K562 (cell line): ENCODE data around the gene CHCHD6. TPM values are rescaled to one million over a fixed set of nuclear protein-coding genes. Genes with fewer than 3 reads are reported as not detected.

Experiments
- ATAC-seq: fragments of 200-7000 bp; cut with Tn5 transposase; 3 replicates; pipeline ENCODE4 v1.9.1; 2020; ENCODE audit warnings: moderate library complexity
- BruUV-seq: library from RNA; stranded (reverse); fragments of 400-500 nt; replicated peaks from 2 replicates; lab custom pipeline; 2021; lab: Mats Ljungman, UMichigan
- CTCF ChIA-PET: fragments of 300-600 bp; formaldehyde crosslinking; extraction: SDS; loops from one replicate; lab custom pipeline; 2021; ENCODE audit warnings: low intra/inter-chr PET ratio; lab: Yijun Ruan, JAX
- POLR2A ChIA-PET: fragments of 300-600, 350-650 bp; sonication (Branson Sonifier 250); formaldehyde crosslinking; extraction: SDS; loops from one replicate; lab custom pipeline; 2021; ENCODE audit warnings: antibody characterized with exemption, inconsistent platforms; lab: Yijun Ruan, JAX
- DNase-seq, 4 experiments: peaks; one replicate each; pipeline versions ENCODE4 v3.0.0 to v3.0.0-alpha.2; 2011 to 2018; ENCODE audit warnings: low spot score in 3 of 4, mixed read lengths in 3 of 4; ENCODE audit errors: extremely low read depth in 1 of 4
- FAIRE-seq: peaks from 2 replicates; lab custom pipeline; 2011; peaks lifted over from hg19 to GRCh38; lab: Jason Lieb, UNC
- H2AFZ ChIP-seq: 2 replicates; pipeline ENCODE4 v1.6.0; 2011; ENCODE audit warnings: low read depth, low read length, control low read depth, inconsistent platforms
- H3K27ac ChIP-seq: fragments of 200-600 bp; 3 replicates; pipeline ENCODE4 v1.8.0; 2011; ENCODE audit warnings: low read depth, mild to moderate bottlenecking, control low read depth, inconsistent platforms, low read length, moderate library complexity, mixed read lengths; ENCODE audit errors: extremely low read depth
- H3K27me3 ChIP-seq, 2 experiments: fragments of 300-600 bp in 1 of 2; 2 replicates in 1 of 2; 3 replicates in 1 of 2; pipeline versions ENCODE4 v1.6.0 to v1.8.0; 2011; ENCODE audit warnings: inconsistent platforms in 2 of 2, low read length in 2 of 2, mild to moderate bottlenecking in 1 of 2, mixed read lengths in 1 of 2, moderate library complexity in 1 of 2; ENCODE audit not compliant: control insufficient read depth in 2 of 2, insufficient read depth in 2 of 2
- H3K36me3 ChIP-seq: fragments of 300-600 bp; 3 replicates; pipeline ENCODE4 v1.8.0; 2011; ENCODE audit warnings: mild to moderate bottlenecking, low read length, inconsistent platforms; ENCODE audit not compliant: control insufficient read depth, insufficient read depth
- H3K4me1 ChIP-seq, 2 experiments: fragments of 200-600 bp in 1 of 2; replicated peaks in 1 of 2; 2 replicates in 1 of 2; 3 replicates in 1 of 2; pipeline versions ENCODE4 v1.5.1 to v1.8.0; 2011; ENCODE audit warnings: inconsistent platforms in 2 of 2, low read length in 2 of 2, mild to moderate bottlenecking in 1 of 2, mixed read lengths in 1 of 2, moderate library complexity in 1 of 2; ENCODE audit not compliant: control insufficient read depth in 2 of 2, insufficient read depth in 2 of 2
- H3K4me2 ChIP-seq: 2 replicates; pipeline ENCODE4 v1.6.1; 2011; ENCODE audit warnings: low read length, control low read depth, inconsistent platforms, mixed read lengths; ENCODE audit not compliant: insufficient read depth
- H3K4me3 ChIP-seq: fragments of 200-600 bp; sonication (generic), shearing (Covaris generic); 2 replicates; pipeline ENCODE4 v1.5.1; 2016; ENCODE audit warnings: control low read depth, inconsistent platforms
- H3K79me2 ChIP-seq: fragments of 200-600 bp; 3 replicates; pipeline ENCODE4 v1.8.0; 2011; ENCODE audit warnings: low read length, inconsistent platforms; ENCODE audit not compliant: control insufficient read depth, insufficient read depth
- H3K9ac ChIP-seq, 2 experiments: 2 replicates each; pipeline versions ENCODE4 v1.6.0 to v1.6.1; 2011; ENCODE audit warnings: low read depth in 2 of 2, low read length in 2 of 2, control low read depth in 1 of 2, inconsistent platforms in 1 of 2, mild to moderate bottlenecking in 1 of 2, mixed read lengths in 1 of 2; ENCODE audit not compliant: insufficient read depth in 1 of 2
- H3K9me1 ChIP-seq: one replicate; pipeline ENCODE4 v1.6.0; 2011; ENCODE audit warnings: inconsistent platforms, mild to moderate bottlenecking, low read length, moderate library complexity; ENCODE audit not compliant: control insufficient read depth, insufficient read depth
- H3K9me3 ChIP-seq: replicated peaks from 2 replicates; pipeline ENCODE4 v1.5.1; 2011; ENCODE audit warnings: low read depth, low read length, inconsistent platforms; ENCODE audit not compliant: control insufficient read depth, insufficient read depth
- H4K20me1 ChIP-seq: replicated peaks from 2 replicates; pipeline ENCODE4 v1.6.1; 2011; ENCODE audit warnings: low read length, inconsistent platforms, mixed read lengths; ENCODE audit not compliant: control insufficient read depth, insufficient read depth
- CBX2 ChIP-seq: fragments of 200-600 bp; sonication (generic); IDR thresholded peaks from one replicate; pipeline ENCODE4 v1.6.1; 2012; ENCODE audit warnings: mild to moderate bottlenecking, low read length, inconsistent platforms; ENCODE audit not compliant: insufficient read depth, poor library complexity, severe bottlenecking
- EHMT2 ChIP-seq: fragments of 450-650 bp; IDR thresholded peaks from 2 replicates; pipeline ENCODE4 v1.6.1; 2018; ENCODE audit warnings: antibody characterized with exemption
- ELK1 ChIP-seq: sonication (generic); formaldehyde crosslinking; IDR thresholded peaks from 2 replicates; pipeline ENCODE4 v1.8.1; 2022; ENCODE audit warnings: missing genetic modification reagents
- EP300 ChIP-seq: IDR thresholded peaks from 2 replicates; pipeline ENCODE4 v1.6.1; 2012; ENCODE audit warnings: low read length, improper control_type of control experiment
- NONO ChIP-seq, 2 experiments: fragments of 200-400 bp in 1 of 2; fragments of 450-650 bp in 1 of 2; formaldehyde crosslinking in 1 of 2; IDR thresholded peaks; 2 replicates each; pipeline ENCODE4 v1.6.1; 2017; ENCODE audit warnings: low read depth in 2 of 2, mild to moderate bottlenecking in 2 of 2, moderate library complexity in 2 of 2, low read length in 1 of 2
- RBM15 ChIP-seq: fragments of 200-400 bp; formaldehyde crosslinking; IDR thresholded peaks from 2 replicates; pipeline ENCODE4 v1.6.1; 2018; ENCODE audit warnings: mild to moderate bottlenecking, low read length, moderate library complexity; ENCODE audit not compliant: insufficient read depth
- ZNF583 ChIP-seq: fragments of 250-450 bp; sonication (Bioruptor Pico); IDR thresholded peaks from 2 replicates; pipeline ENCODE4 v1.4.0; 2020
- ZNF76 ChIP-seq: fragments of 250-450 bp; sonication (Bioruptor Pico); IDR thresholded peaks from 2 replicates; pipeline ENCODE4 v1.4.0; 2020; ENCODE audit warnings: mild to moderate bottlenecking, moderate library complexity, borderline replicate concordance
- WGBS: fragments of 100-300 bp; shearing (Covaris generic); methylation state at CpG from one replicate; pipeline ENCODE4 v1.1.6; 2016; ENCODE audit warnings: low coverage, mixed read lengths; ENCODE audit not compliant: insufficient coverage; ENCODE audit errors: missing lambda C conversion rate; 5-methylcytosine and 5-hydroxymethylcytosine counted together
- in situ Hi-C: fragments of 300-500 bp; cut with MboI; formaldehyde crosslinking; loops from 4 replicates; pipeline ENCODE4 v1.15.0; 2018; ENCODE audit warnings: inconsistent platforms, mixed read lengths
- intact Hi-C: fragments of 100-400 bp; cut with micrococcal nuclease; formaldehyde crosslinking; loops from 2 replicates; pipeline ENCODE4 v1.14.2; 2022
- polyA plus RNA-seq, 8 experiments: library from polyadenylated mRNA; depleted of rRNA in 4 of 8; stranded (reverse) in 5 of 8; unstranded in 3 of 8; fragments of >200 nt; fragmentation: Nextera tagmentation in 2 of 8; fragmentation: Illumina TruSeq in 1 of 8; extraction: Ambion mirVana in 2 of 8; extraction: Trizol in 1 of 8; gene quantifications; 2 replicates each; pipeline versions ENCODE4 v1.2.1 to v1.2.3, GENCODE V29; 2011 to 2014; ENCODE audit warnings: inconsistent platforms in 1 of 8, missing spikeins in 1 of 8
- total RNA-seq, 7 experiments: library from RNA; depleted of rRNA in 6 of 7; stranded (reverse); fragments of >200 nt in 6 of 7; fragmentation: Illumina TruSeq in 2 of 7; extraction: Trizol in 2 of 7; gene quantifications; 2 replicates each; pipeline versions ENCODE4 v1.2.1 to v1.2.3, GENCODE V29; 2011 to 2021; ENCODE audit warnings: low replicate concordance in 1 of 7
- TF ChIP-seq, protein P1 (sequence below): conservative IDR thresholded peaks from 2 replicates; pipeline ENCODE4 v1.6.1; 2011; ENCODE audit warnings: low read depth, mild to moderate bottlenecking, low read length; ENCODE audit not compliant: control insufficient read depth
- TF ChIP-seq, protein P2 (sequence below): sonication (generic); formaldehyde crosslinking; IDR thresholded peaks from 2 replicates; pipeline ENCODE4 v1.8.1; 2023; ENCODE audit warnings: mild to moderate bottlenecking, missing genetic modification reagents
- TF ChIP-seq, protein P3 (sequence below), 2 experiments: fragments of 450-650 bp in 1 of 2; sonication (generic) in 1 of 2; formaldehyde crosslinking; conservative IDR thresholded peaks; 2 replicates each; pipeline versions ENCODE4 v1.4.0 to v1.8.1; 2020 to 2022; ENCODE audit warnings: mild to moderate bottlenecking in 1 of 2, missing genetic modification reagents in 1 of 2

CHCHD6 gene
- total and polyA plus RNA-seq, 9 of the 15 experiments (the other 6 are each of a cell fraction or from before 2014, with no cell fraction given): 4.6 to 18.6 (median 10.9) TPM

GRCh38 chr3:126713199-126713598 lies 9.2 kb downstream of the CHCHD6 start:
- no peak for ATAC-seq
- Histone ChIP-seq H3K79me2 (peaks cover 6% of the 10 kb centered on the region; the same call in 2 of the 3 replicates), H3K27me3 (no peaks in the 10 kb centered on the region)

More at GRCh38 chr3:126713199-126713598, 9.2 kb downstream of the CHCHD6 start:
- Histone ChIP-seq H3K4me1 (no peaks in the 10 kb centered on the region; a peak in 1 of 5 replicates), H4K20me1 (peaks cover 11% of the 10 kb centered on the region; the same call in 1 of the 2 replicates), H3K9me1 (no peaks in the 10 kb centered on the region), H3K9ac (no peak overlapping the region), H3K4me3 (no peak overlapping the region), H3K27ac (no peak overlapping the region), H3K36me3 (no peaks in the 10 kb centered on the region)
- intact Hi-C loops: no loop called here
- BruUV-seq: no TSS peak
- FAIRE-seq: no peak
- CTCF ChIA-PET: no interaction called here
- TF ChIP-seq ELK1 (CRISPR knock-in tag) (no peak), CBX2 (no peak), ZNF76 (no peak), EP300 (no peak), NONO (IDR thresholded peaks at IDR 0.05; ENCODE audit: low read depth in 2 of 2, low read length in 1 of 2) (no peak), RBM15 (no peak), ZNF583 (CRISPR knock-in tag) (no peak), EHMT2 (no peak)
- TF ChIP-seq, protein P1, sequence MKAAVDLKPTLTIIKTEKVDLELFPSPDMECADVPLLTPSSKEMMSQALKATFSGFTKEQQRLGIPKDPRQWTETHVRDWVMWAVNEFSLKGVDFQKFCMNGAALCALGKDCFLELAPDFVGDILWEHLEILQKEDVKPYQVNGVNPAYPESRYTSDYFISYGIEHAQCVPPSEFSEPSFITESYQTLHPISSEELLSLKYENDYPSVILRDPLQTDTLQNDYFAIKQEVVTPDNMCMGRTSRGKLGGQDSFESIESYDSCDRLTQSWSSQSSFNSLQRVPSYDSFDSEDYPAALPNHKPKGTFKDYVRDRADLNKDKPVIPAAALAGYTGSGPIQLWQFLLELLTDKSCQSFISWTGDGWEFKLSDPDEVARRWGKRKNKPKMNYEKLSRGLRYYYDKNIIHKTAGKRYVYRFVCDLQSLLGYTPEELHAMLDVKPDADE: no peak
- TF ChIP-seq, protein P2, sequence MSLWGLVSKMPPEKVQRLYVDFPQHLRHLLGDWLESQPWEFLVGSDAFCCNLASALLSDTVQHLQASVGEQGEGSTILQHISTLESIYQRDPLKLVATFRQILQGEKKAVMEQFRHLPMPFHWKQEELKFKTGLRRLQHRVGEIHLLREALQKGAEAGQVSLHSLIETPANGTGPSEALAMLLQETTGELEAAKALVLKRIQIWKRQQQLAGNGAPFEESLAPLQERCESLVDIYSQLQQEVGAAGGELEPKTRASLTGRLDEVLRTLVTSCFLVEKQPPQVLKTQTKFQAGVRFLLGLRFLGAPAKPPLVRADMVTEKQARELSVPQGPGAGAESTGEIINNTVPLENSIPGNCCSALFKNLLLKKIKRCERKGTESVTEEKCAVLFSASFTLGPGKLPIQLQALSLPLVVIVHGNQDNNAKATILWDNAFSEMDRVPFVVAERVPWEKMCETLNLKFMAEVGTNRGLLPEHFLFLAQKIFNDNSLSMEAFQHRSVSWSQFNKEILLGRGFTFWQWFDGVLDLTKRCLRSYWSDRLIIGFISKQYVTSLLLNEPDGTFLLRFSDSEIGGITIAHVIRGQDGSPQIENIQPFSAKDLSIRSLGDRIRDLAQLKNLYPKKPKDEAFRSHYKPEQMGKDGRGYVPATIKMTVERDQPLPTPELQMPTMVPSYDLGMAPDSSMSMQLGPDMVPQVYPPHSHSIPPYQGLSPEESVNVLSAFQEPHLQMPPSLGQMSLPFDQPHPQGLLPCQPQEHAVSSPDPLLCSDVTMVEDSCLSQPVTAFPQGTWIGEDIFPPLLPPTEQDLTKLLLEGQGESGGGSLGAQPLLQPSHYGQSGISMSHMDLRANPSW (CRISPR knock-in tag): no peak
- TF ChIP-seq, protein P3, sequence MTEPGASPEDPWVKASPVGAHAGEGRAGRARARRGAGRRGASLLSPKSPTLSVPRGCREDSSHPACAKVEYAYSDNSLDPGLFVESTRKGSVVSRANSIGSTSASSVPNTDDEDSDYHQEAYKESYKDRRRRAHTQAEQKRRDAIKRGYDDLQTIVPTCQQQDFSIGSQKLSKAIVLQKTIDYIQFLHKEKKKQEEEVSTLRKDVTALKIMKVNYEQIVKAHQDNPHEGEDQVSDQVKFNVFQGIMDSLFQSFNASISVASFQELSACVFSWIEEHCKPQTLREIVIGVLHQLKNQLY (CRISPR knock-in tag; conservative IDR thresholded peaks at IDR 0.05): no peak
- TF ChIP-seq, all 486 proteins: peak for 0
- in situ Hi-C loops: no loop called here
- WGBS: 51% methylated on average over 6 of the region's 7 CpGs
- DNase-seq: no peak
- POLR2A ChIA-PET: interaction anchor here (0.6 kb wide), 1 partner anchor 488 kb away, joined by 3 read pairs; no protein-coding TSS in a partner anchor
- H3K9me3 ChIP-seq: no peaks in the 10 kb centered on the region
- H3K4me2 ChIP-seq: no peak overlapping the region
- no peak overlapping the region for H2AFZ ChIP-seq
